GM19035 (cell line): ENCODE data around the gene DKC1.
"Not testable (repeated sequence)": the region's sequence is repeated elsewhere in the genome, so short reads cannot be mapped to it uniquely, and the experiment has no call there.

Source experiments
- ATAC-seq: cut with Tn5 transposase; IDR thresholded peaks from one replicate; pipeline ENCODE4 v1.9.1; 2021; ENCODE audit not compliant: unreplicated experiment

The DKC1 gene

DNA sequence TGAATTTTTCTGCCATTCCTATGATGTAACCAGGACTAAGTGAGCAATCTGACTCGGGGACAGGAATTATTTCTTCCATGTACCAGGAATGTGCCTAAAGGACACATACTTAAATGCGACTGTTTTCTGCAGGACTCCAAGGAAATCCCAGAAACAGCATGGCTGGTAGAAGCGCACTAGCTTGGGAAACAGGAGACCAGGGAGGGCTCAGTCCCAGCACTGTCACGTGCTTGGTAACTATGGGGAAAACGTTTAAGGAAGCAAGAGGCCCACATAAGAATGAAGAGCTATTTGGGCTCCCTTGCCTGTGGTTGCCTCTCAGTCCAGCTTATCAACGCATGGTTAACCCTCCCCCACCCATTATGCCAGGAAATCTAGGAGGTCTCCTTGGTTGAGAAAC, 23.1 kb downstream of the DKC1 start:
- ATAC-seq: no peak

DNA sequence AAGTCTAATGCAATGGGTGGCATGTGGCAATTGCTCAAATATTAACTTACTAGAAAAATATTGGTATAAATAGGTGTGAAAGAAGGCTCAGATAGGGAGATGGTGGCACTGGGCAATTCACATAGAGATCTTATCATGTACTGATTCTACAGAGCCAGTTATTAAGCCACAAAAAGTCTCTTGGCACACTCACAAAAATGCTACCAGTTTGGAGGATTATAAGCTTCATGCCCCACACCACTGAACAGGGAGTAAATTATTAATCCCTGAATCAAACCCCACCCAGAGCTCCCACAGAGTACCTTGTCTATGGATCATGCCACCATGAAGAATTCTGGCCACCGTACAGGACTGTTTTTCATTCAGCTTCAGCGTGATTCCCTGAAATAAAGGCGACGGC, 28.8 kb downstream of the DKC1 start:
- ATAC-seq: no peak

DNA sequence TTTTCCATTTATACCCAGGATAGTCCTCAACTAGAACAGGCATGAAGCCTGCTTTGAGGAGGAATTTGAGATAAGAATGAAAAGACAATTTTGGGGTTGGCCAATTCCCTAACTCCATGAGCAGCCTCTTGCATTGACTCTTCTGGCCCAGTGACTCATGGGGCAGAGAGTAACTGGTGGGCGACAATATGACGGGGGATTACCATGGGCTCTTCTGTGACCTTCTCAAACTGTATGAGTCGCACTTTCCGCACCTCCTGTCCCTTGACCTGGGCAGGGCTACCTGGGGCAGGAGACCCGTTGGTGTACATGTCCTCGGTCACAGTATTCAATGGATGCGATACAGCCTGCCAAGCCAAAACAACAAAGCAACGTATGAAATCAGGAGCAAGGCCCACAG, 29.3 kb downstream of the DKC1 start:
- ATAC-seq: no peak

DNA sequence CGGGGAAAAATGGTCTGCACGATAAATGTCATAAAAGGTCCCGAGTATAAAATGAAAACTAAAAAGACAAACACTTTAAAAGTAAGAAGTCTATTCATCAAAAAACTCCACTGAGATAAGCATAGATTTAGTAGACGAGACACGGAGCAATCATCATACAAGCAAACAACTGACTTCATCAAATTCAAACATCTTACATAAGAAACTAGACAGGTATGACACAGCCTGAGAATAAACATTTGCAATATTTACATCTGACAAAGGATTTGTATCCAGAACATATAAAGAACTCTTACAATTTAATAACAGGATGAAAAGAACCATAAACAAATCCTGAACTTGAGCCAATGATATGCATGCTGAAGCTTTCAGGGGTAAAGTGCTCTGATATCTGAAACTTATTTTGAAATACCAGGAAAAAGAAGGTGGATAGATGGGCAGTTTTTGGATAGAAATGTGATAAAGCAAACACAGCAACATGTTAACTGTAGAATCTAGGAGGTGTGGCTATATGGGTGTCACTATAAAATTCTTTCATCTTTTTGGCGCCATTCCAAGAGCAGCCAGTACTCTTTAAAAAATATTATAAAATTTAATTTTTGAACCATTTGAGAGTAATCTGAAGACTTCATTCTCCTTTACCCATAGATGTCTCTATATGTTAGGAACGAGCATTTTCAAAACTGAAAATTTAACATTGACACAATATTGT, 30.6 kb downstream of the DKC1 start:
- no peak for ATAC-seq

DNA sequence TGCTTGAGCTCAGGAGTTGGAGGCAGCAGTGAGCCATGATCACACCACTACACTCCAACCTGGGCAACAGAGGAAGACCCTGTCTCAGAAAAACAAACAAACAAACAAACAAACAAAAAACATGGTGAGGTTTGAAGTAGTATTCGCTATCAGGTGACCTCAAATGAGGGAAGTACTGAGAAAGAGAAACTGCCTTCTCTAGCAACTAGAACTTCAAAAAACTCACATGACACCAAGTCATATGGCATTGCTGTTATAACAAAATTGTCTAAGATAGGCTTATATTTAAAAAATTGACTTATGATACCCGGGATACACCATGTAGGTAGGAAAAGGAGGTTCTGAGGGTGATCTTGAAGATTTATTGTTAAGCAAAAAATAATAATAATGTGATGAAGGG, 32.4 kb downstream of the DKC1 start:
- no peak for ATAC-seq

DNA sequence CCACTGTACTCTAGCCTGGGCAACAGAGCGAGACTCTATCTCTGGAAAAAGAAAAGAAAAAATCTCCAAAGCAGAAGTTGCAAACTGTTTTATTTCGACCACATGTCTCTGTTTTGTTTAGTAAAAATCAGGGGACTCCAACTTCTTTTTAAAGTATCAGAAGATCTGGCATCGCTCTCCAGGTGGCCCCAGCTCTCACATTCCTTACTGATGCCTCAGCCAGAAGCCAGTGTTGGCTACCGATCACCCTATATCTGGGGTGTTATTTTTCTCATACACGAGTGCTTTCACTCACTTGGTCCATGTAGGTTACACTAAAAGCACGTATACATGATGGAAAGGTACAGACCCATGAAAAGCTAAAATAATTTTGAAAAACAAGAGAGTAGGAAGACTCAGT, 34.3 kb downstream of the DKC1 start:
- ATAC-seq: no peak

DNA sequence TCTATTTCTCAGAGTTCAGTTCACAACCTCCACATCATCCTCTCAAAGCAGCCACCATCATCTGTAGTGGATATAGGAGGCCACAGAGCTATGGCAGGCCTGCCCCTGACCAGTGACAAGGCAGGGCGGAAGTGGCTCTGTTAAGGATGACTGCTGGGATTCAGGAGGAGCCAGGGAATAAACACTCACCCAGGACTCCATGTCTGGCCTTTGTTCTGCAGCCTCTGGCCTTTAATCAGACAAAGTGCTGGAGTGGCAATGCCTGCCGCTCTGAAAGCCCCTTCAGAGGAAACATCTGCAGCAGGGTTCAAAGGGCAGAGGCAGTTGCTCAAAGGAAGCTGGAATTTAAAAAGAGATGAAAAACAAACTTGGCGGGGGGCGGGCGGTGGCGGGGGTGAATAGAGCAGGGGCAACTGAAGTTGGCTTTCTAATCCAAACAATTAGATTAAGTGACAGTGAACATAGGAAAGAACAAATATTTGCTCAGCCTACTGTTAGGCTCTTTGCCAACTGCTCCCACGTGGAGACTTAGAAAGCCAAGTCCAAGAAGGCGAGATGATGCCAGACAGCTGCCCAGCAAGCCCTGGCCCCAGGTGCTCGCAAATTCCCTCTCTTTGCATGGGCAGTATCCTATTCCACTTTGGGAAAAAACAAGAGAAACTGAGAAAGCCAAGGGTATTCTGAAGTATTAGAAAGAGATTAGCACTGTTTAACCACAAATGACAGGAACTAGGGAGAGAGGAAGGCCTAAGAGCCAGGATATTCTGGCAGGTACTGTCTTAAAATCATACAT, 37.1 kb downstream of the DKC1 start:
- no peak for ATAC-seq

DNA sequence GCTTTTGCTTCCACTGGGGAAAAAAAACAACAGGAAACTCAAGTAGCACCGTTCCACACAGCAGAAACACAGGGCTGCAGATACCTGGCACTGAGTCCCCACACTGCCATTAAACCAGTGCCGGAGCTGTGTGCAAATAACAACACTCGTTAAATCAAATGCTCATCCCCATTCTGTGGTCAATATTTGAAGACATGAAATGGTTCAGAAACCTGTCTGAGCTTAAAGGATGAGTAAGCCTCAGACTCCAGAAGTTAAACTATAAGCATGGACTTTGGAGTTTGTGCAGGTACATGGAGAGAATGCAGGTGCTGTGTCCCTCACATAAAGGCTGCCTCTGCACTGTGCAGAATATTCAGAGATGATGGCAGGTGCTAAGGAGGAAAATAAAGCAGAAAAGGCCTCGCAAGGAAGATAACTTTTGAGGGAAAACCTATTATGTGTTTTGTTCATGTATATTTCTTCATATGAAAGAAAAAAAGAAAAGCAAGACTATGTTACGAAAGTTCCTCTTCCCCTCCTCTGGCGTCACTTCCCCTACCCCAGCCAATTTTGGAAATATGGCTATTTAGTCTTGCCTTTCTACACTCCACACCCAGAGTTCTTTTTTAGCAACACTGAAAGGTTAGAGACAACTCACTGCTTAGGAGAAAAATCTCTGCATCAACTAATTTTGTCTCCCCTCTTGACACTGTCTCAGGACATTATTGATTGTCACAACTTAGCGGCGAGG, 38.0 kb downstream of the DKC1 start:
- ATAC-seq: no peak

DNA sequence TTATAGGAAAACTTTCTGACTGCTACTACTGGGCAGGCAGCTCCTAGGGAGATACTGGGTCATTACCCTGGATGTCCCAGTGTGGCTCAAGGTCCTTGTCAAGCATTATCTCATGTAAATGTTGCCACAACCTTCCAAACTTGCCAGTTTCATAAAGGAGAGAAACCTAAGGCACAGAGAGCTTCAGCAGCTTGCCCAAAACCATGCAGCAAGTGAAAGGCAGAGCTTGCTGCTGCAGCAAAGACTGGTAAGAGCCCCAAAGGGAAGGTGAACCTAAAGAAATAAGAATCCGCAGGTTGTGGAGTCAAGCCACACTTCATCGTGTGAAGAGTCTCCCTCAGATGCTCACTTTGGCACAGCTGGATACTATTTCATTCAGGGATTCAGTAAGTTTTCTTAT, 40.3 kb downstream of the DKC1 start:
- ATAC-seq: no peak

DNA sequence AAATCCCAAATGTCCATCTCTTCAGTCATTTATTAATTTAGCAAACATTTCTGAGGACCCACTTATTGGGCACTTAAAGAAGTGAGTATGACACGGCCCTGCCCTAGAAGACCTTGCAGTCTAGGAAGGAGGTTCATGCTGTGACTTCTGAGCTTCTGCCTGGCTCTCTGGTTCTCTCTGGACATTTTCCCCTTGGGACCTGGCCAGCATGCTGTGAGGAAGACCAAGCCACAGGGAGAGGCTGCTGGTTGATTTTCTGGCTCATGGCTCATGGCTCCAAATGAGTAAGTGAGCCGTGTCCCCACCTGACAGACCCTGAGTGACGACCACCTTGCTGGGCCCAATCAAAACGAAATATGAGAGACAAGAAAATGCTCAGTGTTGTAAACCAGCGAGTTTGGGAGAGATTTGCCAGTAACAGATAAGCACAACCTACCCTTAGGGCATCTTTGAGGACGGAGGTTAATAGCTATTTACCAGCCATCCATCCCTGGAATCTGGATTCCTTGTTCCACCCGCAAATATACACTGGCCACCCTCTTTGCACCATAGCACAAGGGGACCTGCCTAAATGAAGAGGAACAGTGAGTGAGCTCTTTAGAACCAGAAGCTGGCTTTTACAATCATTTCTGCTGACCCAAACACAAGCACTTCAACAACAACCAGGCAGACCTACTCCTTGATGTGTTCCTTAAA, 41.7 kb downstream of the DKC1 start:
- ATAC-seq: no peak

DNA sequence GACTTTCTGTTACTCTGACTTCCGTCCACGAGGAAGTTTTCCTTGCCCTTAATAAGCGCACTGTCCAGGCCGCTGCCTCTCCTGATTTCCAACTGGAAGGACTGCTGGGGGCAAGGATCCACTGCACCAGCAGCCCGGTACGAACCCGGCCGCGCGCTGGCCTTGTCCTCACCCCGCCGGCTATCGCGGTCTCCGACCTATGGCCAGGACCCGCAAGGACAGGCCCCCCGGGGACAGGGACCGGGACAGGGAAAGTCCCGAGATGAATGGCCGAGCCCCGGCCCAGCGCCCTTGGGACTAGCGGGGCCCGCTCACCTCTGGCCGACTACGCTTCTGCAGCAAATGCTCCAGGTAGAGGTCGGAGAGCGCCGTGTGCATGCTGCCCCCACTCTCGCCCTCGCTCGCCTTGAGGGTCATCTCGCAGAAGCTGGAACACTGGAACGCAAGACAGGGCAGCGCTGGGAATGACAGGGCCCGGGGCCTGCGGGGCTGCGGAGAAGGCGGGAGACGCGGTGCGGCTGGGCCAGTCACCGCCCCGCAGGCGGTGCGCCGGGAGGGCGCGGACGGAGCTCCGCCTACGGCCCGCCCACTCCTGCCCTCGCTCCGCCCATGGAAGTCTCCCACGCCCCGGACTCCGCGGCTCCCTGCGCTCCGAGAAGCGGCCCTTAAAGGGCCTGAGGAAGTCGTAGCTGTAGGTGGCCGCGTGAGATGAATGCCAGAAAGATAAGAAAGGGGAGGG, 42.5 kb downstream of the DKC1 start, which contains the start of gene MPP1:
Gene MPP1, minus strand, starts transcription at position 529 of the 739 bp plus-strand sequence. Its CDS starts 112 bp downstream, at position 417.
- ATAC-seq: peak; percentile 90

DNA sequence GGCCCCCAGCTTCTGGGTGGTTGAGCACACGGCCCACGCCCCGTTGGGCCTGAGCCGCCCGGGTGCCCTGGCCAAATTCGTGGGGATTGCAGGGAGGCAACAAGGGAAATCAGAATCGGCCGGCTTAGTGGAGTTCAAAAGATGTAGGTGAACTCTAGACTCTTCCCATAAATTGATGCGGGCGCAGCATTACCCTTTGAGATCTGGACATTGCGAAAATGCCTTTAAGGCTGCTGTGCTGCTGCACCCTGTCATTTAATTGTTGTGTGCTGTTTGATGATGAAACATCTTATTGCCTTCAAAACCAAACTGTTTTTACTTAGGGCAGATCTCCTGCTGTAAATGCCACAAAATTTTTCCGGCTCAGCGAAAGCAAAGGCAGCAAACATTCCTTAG, 43.0 kb downstream of the DKC1 start:
- no peak for ATAC-seq

DNA sequence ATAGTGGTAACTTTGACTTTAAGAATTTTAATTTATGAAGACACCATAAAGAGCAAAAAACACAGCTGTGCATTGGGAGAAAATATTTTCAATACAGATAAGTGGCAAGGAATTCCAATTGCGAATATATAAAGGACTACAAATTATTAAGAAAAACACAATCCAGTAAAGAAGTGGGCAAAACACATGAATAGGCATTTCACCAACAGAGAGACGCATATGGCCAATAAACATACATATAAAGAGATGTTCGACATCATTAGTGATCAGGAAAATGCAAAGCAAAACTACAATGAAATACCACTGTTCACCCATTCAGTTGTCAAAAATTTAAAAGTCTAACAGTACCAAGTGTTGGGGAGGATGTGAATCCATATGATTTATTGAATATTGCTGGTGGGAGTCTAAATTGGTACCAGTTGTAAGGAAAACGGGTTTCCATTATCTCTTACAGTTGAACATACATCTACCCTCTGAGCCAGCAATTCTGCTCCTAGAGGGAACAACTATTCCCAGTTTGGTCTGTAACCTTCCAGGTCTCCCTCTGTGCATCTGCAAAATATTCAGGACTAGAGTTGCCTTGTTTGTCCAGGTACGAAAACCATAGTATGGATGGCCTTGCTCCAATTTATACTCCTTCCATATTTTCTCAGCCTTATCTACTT, 44.3 kb downstream of the DKC1 start:
- ATAC-seq: no peak

DNA sequence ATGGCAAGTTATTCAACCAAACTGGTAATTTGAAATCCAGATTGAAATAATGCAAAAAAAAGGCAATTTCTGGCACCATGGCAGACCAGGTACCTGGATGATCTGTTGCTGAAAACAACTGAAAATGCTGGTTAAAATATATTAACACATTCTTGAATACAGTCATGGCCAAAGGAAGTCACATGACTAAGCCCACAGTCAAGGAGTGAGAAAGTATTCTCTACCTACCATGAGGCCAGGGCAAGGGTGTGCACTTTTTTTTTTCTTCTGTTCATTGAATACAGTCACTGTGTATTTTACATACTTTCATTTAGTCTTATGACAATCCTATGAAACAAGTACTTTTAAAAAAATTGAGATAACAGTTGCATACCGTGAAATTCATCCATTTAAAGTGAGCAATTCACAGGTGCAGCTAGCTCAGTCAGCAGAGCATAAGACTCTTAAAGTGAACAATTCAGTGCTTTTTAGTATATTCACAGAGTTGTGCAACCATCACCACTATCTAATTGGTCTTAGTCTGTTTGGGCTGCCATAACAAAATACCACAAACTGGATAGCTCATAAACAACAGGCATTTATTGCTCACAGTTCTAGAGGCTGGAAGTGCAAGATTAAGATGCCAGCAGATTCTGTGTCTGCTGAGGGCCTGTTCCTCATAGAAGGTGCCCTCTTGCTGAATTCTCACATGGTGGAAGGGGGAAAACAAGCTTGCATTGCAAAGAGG, 47.4 kb downstream of the DKC1 start:
- ATAC-seq: no peak

DNA sequence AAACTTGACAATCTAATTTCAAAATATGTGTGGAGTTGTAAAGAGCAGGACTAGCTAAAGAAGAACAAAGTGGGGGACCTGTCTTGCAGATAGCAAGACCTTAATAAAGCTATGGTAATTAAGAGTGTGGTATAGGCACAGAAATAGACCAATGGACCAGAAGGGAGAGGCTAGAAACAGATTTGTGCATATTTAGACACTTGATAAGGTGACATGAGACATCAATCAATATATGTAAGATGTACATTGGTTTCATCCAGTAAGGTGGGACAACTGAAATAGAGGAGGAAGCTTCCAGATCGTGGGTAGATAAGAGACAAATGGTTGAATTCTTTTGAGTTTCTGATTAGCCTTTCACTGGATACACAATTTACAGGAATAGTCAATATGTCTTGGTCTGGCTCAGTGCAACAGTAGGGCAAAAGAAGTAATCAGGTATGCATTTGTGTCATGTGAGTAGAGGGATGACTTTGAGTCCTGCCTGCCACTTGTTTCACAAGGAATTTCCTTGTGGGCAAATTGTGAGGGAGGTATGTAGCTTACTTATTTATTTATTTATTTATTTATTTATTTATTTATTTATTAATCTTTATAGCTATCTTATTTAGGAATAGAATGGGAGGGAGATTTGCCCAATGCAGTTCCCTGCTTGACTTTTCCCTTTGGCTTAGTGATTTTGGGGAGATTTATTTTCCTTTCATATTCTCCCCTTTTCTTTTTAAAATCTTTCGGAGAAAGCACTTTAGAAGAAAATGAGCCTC, 49.9 kb downstream of the DKC1 start:
- ATAC-seq: no peak

DNA sequence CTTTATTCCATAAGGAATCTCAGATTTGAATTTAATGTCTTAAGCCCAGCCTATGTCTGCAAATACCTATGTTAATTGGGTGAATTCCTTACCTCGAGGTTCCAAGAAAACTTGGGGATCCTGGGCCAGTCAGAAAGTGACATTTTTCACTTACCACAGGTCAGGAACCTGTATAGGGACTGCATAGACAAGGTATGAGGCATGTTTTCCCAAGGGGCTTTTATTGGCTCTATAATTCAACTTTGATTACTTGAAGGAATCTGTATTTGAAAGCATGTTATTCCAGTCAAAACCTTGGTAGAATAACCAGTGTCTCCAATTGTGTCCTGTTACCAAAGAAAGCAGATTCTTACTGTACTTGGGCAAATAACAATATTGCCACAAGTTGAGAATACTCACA, 51.1 kb downstream of the DKC1 start:
- no peak for ATAC-seq

DNA sequence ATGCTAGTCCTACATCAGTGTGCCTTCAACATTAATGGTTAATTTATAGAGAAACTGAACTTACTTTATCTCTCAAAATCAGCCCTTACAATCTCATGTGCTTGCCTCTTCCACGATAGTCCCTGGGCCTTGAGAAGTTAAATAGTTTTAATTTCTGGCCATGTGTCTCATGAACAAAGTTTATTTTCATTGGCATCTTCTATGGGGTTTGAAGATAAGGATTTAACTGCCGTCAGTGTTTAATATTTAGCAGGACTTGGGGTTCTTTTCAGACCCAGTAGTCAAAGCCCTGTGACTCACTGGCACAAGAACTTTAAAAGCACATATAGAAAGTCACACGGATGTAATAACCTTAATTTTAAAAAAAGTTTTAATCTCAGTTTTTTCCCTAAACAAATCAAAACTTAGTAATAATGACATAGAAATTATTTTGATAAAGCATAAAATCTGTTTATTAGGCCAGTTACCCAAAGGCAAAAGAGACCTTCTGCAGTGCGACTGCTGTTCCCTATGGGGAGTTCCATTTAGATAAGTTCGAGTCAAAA, 52.7 kb downstream of the DKC1 start:
- ATAC-seq: no peak

DNA sequence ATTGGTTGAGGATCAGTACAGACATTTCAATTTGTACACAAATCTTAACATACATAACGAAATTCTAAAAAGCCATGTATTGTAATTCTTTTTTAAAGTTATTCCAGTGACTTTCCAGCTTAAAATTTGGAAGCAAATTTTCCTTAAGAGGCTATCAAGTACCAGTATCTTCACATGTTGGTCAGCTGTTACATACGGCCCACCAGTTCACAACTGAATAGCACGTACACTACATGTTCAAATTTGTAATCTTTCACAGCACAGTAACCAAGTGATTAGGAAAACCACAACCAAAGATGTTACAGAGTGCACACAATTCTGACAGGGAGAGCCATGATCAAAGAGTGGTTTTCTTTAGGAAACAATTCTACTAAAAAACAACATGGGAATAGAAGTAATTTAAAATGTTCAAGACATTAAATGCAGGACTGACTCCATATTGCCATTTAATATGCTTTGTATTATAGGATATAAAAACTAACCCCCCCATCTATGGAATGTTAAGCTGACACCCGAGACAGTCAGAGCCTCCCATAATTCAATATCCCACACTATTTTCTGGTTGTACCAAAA, 53.7 kb downstream of the DKC1 start:
- ATAC-seq: not testable (repeated sequence)
